22Rv1 (cell line): Measurements from ENCODE around the gene MEGF11.

Source experiments
- H3K27ac ChIP-seq: fragments of 450-650 bp; 2 replicates; pipeline ENCODE4 v1.5.1; 2017
- CTCF ChIP-seq: fragments of 450-650 bp; IDR thresholded peaks from 2 replicates; pipeline ENCODE4 v1.5.1; 2017; ENCODE audit warnings: mild to moderate bottlenecking
- ZFX ChIP-seq: fragments of 450-650 bp; IDR thresholded peaks from 2 replicates; pipeline ENCODE4 v1.6.1; 2017; ENCODE audit warnings: antibody characterized with exemption, borderline replicate concordance

MEGF11 gene

GRCh38 chr15:66222273-66223198 is 31.0 kb downstream of the MEGF11 start:
- no peak overlapping the region for H3K27ac ChIP-seq
- no peak for TF ChIP-seq ZFX
- TF ChIP-seq CTCF, result no peak

- no peak for TF ChIP-seq ZFX
- no peak for TF ChIP-seq CTCF
- H3K27ac ChIP-seq, result no peak overlapping the region
Measured at GRCh38 chr15:66221126-66221525, 32.4 kb downstream of the MEGF11 start.

GRCh38 chr15:66220601-66221000 is 32.9 kb downstream of the MEGF11 start:
- no peak overlapping the region for H3K27ac ChIP-seq
- TF ChIP-seq CTCF, result peak; percentile 13; the same call in 1 of the 2 replicates
- no peak for TF ChIP-seq ZFX

- H3K27ac ChIP-seq, result no peak overlapping the region
- TF ChIP-seq CTCF, result no peak
- no peak for TF ChIP-seq ZFX
Measured at GRCh38 chr15:66219339-66219738, 34.2 kb downstream of the MEGF11 start.

GRCh38 chr15:66216806-66217205 is 36.7 kb downstream of the MEGF11 start:
- H3K27ac ChIP-seq, result no peak overlapping the region
- TF ChIP-seq ZFX, result no peak
- TF ChIP-seq CTCF, result no peak

GRCh38 chr15:66215811-66216210 is 37.7 kb downstream of the MEGF11 start:
- TF ChIP-seq CTCF (no peak), ZFX (no peak)
- H3K27ac ChIP-seq, result no peak overlapping the region

- TF ChIP-seq ZFX (no peak), CTCF (no peak)
- no peak overlapping the region for H3K27ac ChIP-seq
Measured at GRCh38 chr15:66214246-66214645, 39.3 kb downstream of the MEGF11 start.
